Gastroesophageal sphincter (tissue), 3 donors: ENCODE measurements around the gene SSBP3.

Source experiments
- CTCF ChIP-seq, 4 experiments: fragments of 200-600 bp in 2 of 4; fragments of 450-650 bp in 2 of 4; sonication (generic) in 1 of 4; IDR thresholded peaks; one replicate each; pipeline ENCODE4 v1.5.1; 2017 to 2019; ENCODE audit warnings: antibody characterized with exemption in 4 of 4, mild to moderate bottlenecking in 2 of 4, moderate library complexity in 2 of 4
- EP300 ChIP-seq: sonication (generic); formaldehyde crosslinking; IDR thresholded peaks from one replicate; pipeline ENCODE4 v1.6.1; 2017; ENCODE audit warnings: antibody characterized with exemption, mild to moderate bottlenecking
- POLR2A ChIP-seq, 2 donors: fragments of 450-650 bp; IDR thresholded peaks; one replicate each; pipeline ENCODE4 v1.6.1; 2017; ENCODE audit warnings: antibody characterized with exemption in 2 of 2, mild to moderate bottlenecking in 2 of 2, moderate library complexity in 1 of 2
- POLR2AphosphoS5 ChIP-seq: sonication (generic); formaldehyde crosslinking; IDR thresholded peaks from one replicate; pipeline ENCODE4 v1.6.1; 2017; ENCODE audit warnings: antibody characterized with exemption

GRCh38 chr1:54257876-54258275 is 148.3 kb downstream of the SSBP3 start:
- TF ChIP-seq POLR2A (IDR thresholded peaks at IDR 0.05) (no peak), CTCF (IDR thresholded peaks at IDR 0.05) (no peak), EP300 (no peak), POLR2AphosphoS5 (no peak)
